Sigmoid colon (tissue), 7 donors: ENCODE results near the gene LTBR. TPM values are rescaled to one million over a fixed set of nuclear protein-coding genes. Genes with fewer than 3 reads are reported as not detected.

Source experiments
- DNase-seq: peaks from one replicate; pipeline ENCODE4 v3.0.0-alpha.2; 2019
- H3K27ac ChIP-seq, 4 donors: fragments of 200-600 bp; sonication (generic); one replicate each; pipeline ENCODE4 v1.5.1; 2016 to 2019; ENCODE audit warnings: mild to moderate bottlenecking in 1 of 4
- H3K27me3 ChIP-seq, 3 donors: fragments of 200-600 bp; sonication (generic); one replicate each; pipeline ENCODE4 v1.5.1; 2019; ENCODE audit warnings: mild to moderate bottlenecking in 1 of 3
- H3K36me3 ChIP-seq, 4 donors: fragments of 200-600 bp; sonication (generic); one replicate each; pipeline ENCODE4 v1.5.1; 2016 to 2019
- H3K4me1 ChIP-seq, 4 donors: fragments of 200-600 bp; sonication (generic); one replicate each; pipeline ENCODE4 v1.5.1; 2017 to 2019
- H3K4me3 ChIP-seq, 4 donors: fragments of 200-600 bp; sonication (generic); one replicate each; pipeline ENCODE4 v1.5.1; 2017 to 2019; ENCODE audit warnings: mild to moderate bottlenecking in 2 of 4, moderate library complexity in 1 of 4
- H3K9me3 ChIP-seq, 4 donors: fragments of 200-600 bp in 3 of 4; sonication (generic) in 3 of 4; one replicate each; pipeline versions ENCODE4 v1.5.1 to v1.6.1; 2013 to 2019
- CTCF ChIP-seq, 4 experiments: fragments of 450-650 bp in 3 of 4; fragments of 200-600 bp in 1 of 4; IDR thresholded peaks; one replicate each; pipeline ENCODE4 v1.5.1; 2016 to 2019; ENCODE audit warnings: antibody characterized with exemption in 4 of 4, mild to moderate bottlenecking in 3 of 4, moderate library complexity in 2 of 4
- EP300 ChIP-seq, 4 donors: sonication (generic); formaldehyde crosslinking; IDR thresholded peaks; one replicate each; pipeline ENCODE4 v1.6.1; 2017; ENCODE audit warnings: antibody characterized with exemption in 4 of 4
- POLR2A ChIP-seq, 2 donors: fragments of 450-650 bp; IDR thresholded peaks; one replicate each; pipeline ENCODE4 v1.6.1; 2016; ENCODE audit warnings: antibody characterized with exemption in 2 of 2, mild to moderate bottlenecking in 2 of 2, moderate library complexity in 2 of 2
- POLR2AphosphoS5 ChIP-seq, 4 donors: sonication (generic); formaldehyde crosslinking; IDR thresholded peaks; one replicate each; pipeline ENCODE4 v1.6.1; 2017; ENCODE audit warnings: antibody characterized with exemption in 4 of 4
- WGBS, 2 donors: extraction: QIAGEN DNeasy Blood & Tissue Kit; methylation state at CpG; one replicate each; pipeline ENCODE4 v1.1.7; 2013; 5-methylcytosine and 5-hydroxymethylcytosine counted together
- intact Hi-C: fragments of 100-400 bp; cut with DNase I; formaldehyde crosslinking; loops from one replicate; pipeline ENCODE4 v1.15.1; 2023
- polyA plus RNA-seq, 3 donors: library from polyadenylated mRNA; stranded (reverse); fragments of 200-250 nt; gene quantifications; one replicate each; pipeline ENCODE4 v1.2.3, GENCODE V29; 2013
- total RNA-seq, 4 donors: library from RNA; depleted of rRNA; stranded (reverse); fragments of >200 nt; gene quantifications; one replicate each; pipeline ENCODE4 v1.1.0, GENCODE V29; 2016
- donor health status: healthy with polysubstance abuse.
- donor health status: Bipolar disorder and iron deficiency.
- donor health status: healthy.

The LTBR gene
- total and polyA plus RNA-seq, 7 donors: 36.3 to 200 (median 85.2) TPM

- no peaks in the 10 kb centered on the region for H3K27me3 ChIP-seq
- TF ChIP-seq EP300 (IDR thresholded peaks at IDR 0.05) (no peak), POLR2AphosphoS5 (IDR thresholded peaks at IDR 0.05) (peak; percentile 68 to 92 (median 90)), POLR2A (IDR thresholded peaks at IDR 0.05) (peak in 1 of 2 donors; percentile 42), CTCF (IDR thresholded peaks at IDR 0.05) (no peak)
- H3K27ac ChIP-seq: peak overlapping the region; percentile 85 to 98 (median 94)
- peaks cover 0 to 37% (median 21%) of the 10 kb centered on the region in 4 donors for H3K4me1 ChIP-seq
- 1% methylated on average over 59 of the region's 59 CpGs for WGBS, 2 donors
- H3K36me3 ChIP-seq: no peaks in the 10 kb centered on the region
- DNase-seq: peak; percentile 91
- intact Hi-C loops: no loop called here
- no peaks in the 10 kb centered on the region for H3K9me3 ChIP-seq
- peak overlapping the region; percentile 53 to 83 (median 62) for H3K4me3 ChIP-seq
Measured at GRCh38 chr12:6363330-6364043, 20.5 kb upstream of the LTBR start.

- H3K27ac ChIP-seq: peak overlapping the region; percentile 85 to 98 (median 94)
- no peak for TF ChIP-seq EP300 (IDR thresholded peaks at IDR 0.05)
- TF ChIP-seq CTCF (IDR thresholded peaks at IDR 0.05): no peak
- TF ChIP-seq POLR2AphosphoS5 (IDR thresholded peaks at IDR 0.05): peak; percentile 35 to 67 (median 48)
- TF ChIP-seq POLR2A (IDR thresholded peaks at IDR 0.05): peak in 1 of 2 donors; percentile 25
- H3K4me3 ChIP-seq: peak overlapping the region; percentile 53 to 83 (median 62)
- intact Hi-C loops: no loop called here
- 4 to 15% methylated on average over 15 of the region's 15 CpGs for WGBS, 2 donors
- H3K9me3 ChIP-seq: no peaks in the 10 kb centered on the region
- no peaks in the 10 kb centered on the region for H3K27me3 ChIP-seq
- H3K4me1 ChIP-seq: peaks cover 0 to 41% (median 21%) of the 10 kb centered on the region in 4 donors
- no peak for DNase-seq
- no peaks in the 10 kb centered on the region for H3K36me3 ChIP-seq
Measured at GRCh38 chr12:6364044-6364374, 20.0 kb upstream of the LTBR start.

GRCh38 chr12:6367065-6367968 lies 16.6 kb upstream of the LTBR start:
- Histone ChIP-seq H3K27ac (peak overlapping the region; percentile 25 to 60 (median 32)), H3K9me3 (no peaks in the 10 kb centered on the region), H3K36me3 (no peaks in the 10 kb centered on the region), H3K27me3 (no peaks in the 10 kb centered on the region), H3K4me3 (no peak overlapping the region), H3K4me1 (peaks cover 0 to 44% (median 20%) of the 10 kb centered on the region in 4 donors)
- 55 to 57% methylated on average over 11 of the region's 11 CpGs for WGBS, 2 donors
- DNase-seq: no peak
- intact Hi-C loops: loop anchor here (2.0 kb wide), 1 partner anchor 15 kb away; no protein-coding TSS in a partner anchor
- TF ChIP-seq POLR2AphosphoS5 (IDR thresholded peaks at IDR 0.05): no peak
- TF ChIP-seq CTCF (IDR thresholded peaks at IDR 0.05): peak in 1 of 4 experiments; percentile 7
- TF ChIP-seq POLR2A (IDR thresholded peaks at IDR 0.05): no peak

- H3K27me3 ChIP-seq: no peaks in the 10 kb centered on the region
- H3K4me1 ChIP-seq: peaks cover 0 to 48% (median 24%) of the 10 kb centered on the region in 4 donors
- no peaks in the 10 kb centered on the region for H3K9me3 ChIP-seq
- no peak for TF ChIP-seq CTCF (IDR thresholded peaks at IDR 0.05)
- TF ChIP-seq EP300 (IDR thresholded peaks at IDR 0.05): no peak
- no peak for TF ChIP-seq POLR2A (IDR thresholded peaks at IDR 0.05)
- TF ChIP-seq POLR2AphosphoS5 (IDR thresholded peaks at IDR 0.05): no peak
- 60 to 61% methylated on average over 15 of the region's 15 CpGs for WGBS, 2 donors
- peak overlapping the region; percentile 25 to 60 (median 32) for H3K27ac ChIP-seq
- DNase-seq: no peak
- no peaks in the 10 kb centered on the region for H3K36me3 ChIP-seq
- H3K4me3 ChIP-seq: no peak overlapping the region
- intact Hi-C loops: loop anchor here (2.0 kb wide), 1 partner anchor 15 kb away; no protein-coding TSS in a partner anchor
Measured at GRCh38 chr12:6367969-6368892, 15.7 kb upstream of the LTBR start.
